ENCODE data around the gene SOX5.

SOX5 gene

GRCh38 chr12:23834076-23834475, 115.4 kb downstream of the SOX5 start:
- TF ChIP-seq GATA3 (IDR thresholded peaks at IDR 0.05; ENCODE audit: low read depth, low read length) (no peak), GATA2 (IDR thresholded peaks at IDR 0.05; ENCODE audit: low read depth, low read length) (no peak)

- TF ChIP-seq GATA2 (IDR thresholded peaks at IDR 0.05; ENCODE audit: low read depth, low read length) (no peak), GATA3 (IDR thresholded peaks at IDR 0.05; ENCODE audit: low read depth, low read length) (no peak)
Measured at GRCh38 chr12:23831739-23832138, 117.7 kb downstream of the SOX5 start.

DNA sequence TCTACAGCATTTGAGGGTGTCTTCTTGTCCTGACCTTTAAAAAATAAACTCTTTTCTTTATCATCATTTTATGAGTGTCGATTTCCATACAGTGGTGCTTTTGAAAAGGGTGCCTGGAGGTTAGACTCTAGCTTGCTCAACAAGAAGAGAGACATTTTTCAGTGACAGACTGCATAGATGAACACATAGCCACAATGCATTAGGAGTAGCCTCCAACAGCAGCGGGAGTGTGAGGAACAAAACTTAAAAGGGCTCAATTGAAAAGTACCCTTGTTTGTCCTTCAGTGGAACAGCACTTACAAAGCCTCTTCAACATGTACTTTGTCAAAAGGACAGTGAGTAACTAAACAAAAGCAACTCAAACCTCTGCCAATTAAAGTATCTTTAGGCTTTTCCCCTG, 119.3 kb downstream of the SOX5 start:
- TF ChIP-seq GATA2 (IDR thresholded peaks at IDR 0.05; ENCODE audit: low read depth, low read length) (no peak), GATA3 (IDR thresholded peaks at IDR 0.05; ENCODE audit: low read depth, low read length) (no peak)

GRCh38 chr12:23827353-23827752, 122.1 kb downstream of the SOX5 start:
- TF ChIP-seq GATA3 (IDR thresholded peaks at IDR 0.05; ENCODE audit: low read depth, low read length) (no peak), GATA2 (IDR thresholded peaks at IDR 0.05; ENCODE audit: low read depth, low read length) (no peak)

DNA sequence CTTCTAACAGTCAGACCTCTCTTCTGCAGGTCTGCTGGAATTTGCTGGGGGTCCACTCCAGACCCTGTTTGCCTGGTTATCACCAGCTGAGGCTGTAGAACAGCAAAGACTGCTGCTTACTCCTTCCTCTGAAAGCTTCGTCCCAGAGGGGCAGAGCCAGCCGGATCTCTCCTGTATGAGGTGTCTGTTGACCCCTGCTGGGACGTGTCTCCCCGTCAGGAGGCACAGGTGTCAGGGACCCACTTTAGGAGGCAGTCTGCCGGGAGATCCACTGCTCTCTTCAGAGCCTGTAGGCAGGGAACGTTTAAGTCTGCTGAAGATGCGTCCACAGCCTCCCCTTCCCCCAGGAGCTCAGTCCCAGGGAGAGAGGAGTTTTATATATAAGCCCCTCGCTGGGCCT, 125.1 kb downstream of the SOX5 start:
- TF ChIP-seq GATA3 (IDR thresholded peaks at IDR 0.05; ENCODE audit: low read depth, low read length) (no peak), GATA2 (IDR thresholded peaks at IDR 0.05; ENCODE audit: low read depth, low read length) (no peak)

GRCh38 chr12:23817345-23817744, 132.1 kb downstream of the SOX5 start:
- no peak for TF ChIP-seq GATA2 (IDR thresholded peaks at IDR 0.05; ENCODE audit: low read depth, low read length)

DNA sequence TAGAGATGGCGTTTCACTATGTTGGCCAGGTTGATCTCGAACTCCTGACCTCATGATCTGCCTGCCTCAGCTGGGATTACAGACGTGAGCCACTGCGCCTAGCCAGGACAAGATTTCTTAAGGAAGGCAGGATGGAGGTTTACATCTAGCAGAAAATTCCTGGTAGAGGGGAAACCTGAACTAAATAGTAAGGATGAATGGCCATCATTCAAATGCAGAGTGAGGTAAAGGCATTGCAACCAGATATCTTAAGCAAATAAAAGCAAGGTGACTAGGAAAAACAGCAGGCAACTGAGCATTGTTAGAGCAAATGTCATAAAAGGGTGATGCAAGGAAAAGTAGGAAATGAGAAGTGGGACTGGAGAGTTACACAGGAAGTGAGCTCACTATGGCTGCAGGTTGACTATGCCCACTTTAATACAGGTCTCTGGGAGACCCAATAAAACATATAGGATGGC, 133.0 kb downstream of the SOX5 start:
- TF ChIP-seq GATA3 (IDR thresholded peaks at IDR 0.05; ENCODE audit: low read depth, low read length) (no peak), GATA2 (IDR thresholded peaks at IDR 0.05; ENCODE audit: low read depth, low read length) (no peak)

GRCh38 chr12:23815810-23816209, 133.7 kb downstream of the SOX5 start:
- no peak for TF ChIP-seq GATA3 (IDR thresholded peaks at IDR 0.05; ENCODE audit: low read depth, low read length)
- TF ChIP-seq GATA2 (IDR thresholded peaks at IDR 0.05; ENCODE audit: low read depth, low read length) = no peak

DNA sequence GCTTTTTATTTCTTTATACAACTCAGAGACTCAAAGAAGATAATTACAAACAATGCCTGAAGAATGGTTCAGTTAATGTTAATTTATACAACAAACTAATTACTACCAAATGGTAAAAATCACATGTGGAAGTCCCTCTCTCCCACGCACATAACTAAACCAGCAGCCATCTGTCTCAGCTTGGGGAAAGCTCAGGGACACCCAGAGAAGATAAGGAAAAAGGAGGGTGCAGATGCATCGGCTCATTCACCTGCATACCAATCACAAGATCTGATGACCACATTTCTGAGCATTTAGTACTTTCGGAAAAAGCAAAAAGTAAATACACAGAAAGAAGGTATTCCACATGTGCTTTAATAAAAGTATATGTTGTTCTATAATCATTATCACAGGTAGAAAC, 136.3 kb downstream of the SOX5 start:
- no peak for TF ChIP-seq GATA2 (IDR thresholded peaks at IDR 0.05; ENCODE audit: low read depth, low read length)
- no peak for TF ChIP-seq GATA3 (IDR thresholded peaks at IDR 0.05; ENCODE audit: low read depth, low read length)

GRCh38 chr12:23810329-23810902, 139.1 kb downstream of the SOX5 start:
- TF ChIP-seq GATA2 (IDR thresholded peaks at IDR 0.05; ENCODE audit: low read depth, low read length) (peak; percentile 51; the same call in 1 of the 2 replicates), GATA3 (IDR thresholded peaks at IDR 0.05; ENCODE audit: low read depth, low read length) (no peak)

- no peak for TF ChIP-seq GATA2 (IDR thresholded peaks at IDR 0.05; ENCODE audit: low read depth, low read length)
- TF ChIP-seq GATA3 (IDR thresholded peaks at IDR 0.05; ENCODE audit: low read depth, low read length) = no peak
Measured at GRCh38 chr12:23803540-23803939, 145.9 kb downstream of the SOX5 start.

DNA sequence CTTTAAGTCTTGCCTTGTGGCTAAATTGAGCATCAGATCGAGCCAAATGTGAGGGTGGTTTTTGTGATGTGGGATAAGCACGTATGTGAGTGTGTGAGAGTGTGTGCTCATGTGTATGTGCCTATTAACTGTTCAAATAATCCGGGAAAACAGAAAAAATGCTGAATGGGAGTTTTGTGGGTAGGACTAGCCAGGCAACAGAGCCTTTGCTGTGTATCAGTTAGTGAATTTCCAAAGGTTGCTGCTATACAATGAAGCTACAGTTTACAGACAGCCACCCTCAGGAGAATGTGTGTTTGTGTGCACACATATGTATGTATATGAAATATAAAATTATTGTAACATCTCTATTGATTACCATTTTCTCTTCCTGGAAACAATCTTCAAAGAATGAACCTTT, 154.0 kb downstream of the SOX5 start:
- TF ChIP-seq GATA3 (IDR thresholded peaks at IDR 0.05; ENCODE audit: low read depth, low read length) (no peak), GATA2 (IDR thresholded peaks at IDR 0.05; ENCODE audit: low read depth, low read length) (no peak)

DNA sequence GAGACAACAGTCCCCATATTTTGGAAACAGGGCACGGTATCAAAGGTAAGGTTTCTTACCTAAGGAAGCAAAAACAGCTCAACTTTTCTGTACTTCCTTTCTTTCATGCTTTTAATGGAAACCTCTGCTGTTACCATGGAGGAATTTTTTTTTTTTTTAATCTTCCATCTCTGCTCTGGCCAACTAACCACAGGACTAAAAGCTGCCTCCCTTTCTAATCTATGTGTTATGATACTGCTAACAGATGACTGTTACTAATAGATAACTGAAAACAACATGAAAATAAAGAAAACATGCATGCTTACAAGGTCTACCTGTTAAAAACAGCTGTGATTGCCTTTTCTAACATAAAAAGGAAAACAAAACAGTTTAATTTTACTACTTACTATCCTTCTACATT, 168.4 kb downstream of the SOX5 start:
- no peak for TF ChIP-seq GATA2 (IDR thresholded peaks at IDR 0.05; ENCODE audit: low read depth, low read length)
- TF ChIP-seq GATA3 (IDR thresholded peaks at IDR 0.05; ENCODE audit: low read depth, low read length) = no peak

GRCh38 chr12:23775208-23775607, 174.3 kb downstream of the SOX5 start:
- TF ChIP-seq GATA2 (IDR thresholded peaks at IDR 0.05; ENCODE audit: low read depth, low read length) = no peak
- no peak for TF ChIP-seq GATA3 (IDR thresholded peaks at IDR 0.05; ENCODE audit: low read depth, low read length)

DNA sequence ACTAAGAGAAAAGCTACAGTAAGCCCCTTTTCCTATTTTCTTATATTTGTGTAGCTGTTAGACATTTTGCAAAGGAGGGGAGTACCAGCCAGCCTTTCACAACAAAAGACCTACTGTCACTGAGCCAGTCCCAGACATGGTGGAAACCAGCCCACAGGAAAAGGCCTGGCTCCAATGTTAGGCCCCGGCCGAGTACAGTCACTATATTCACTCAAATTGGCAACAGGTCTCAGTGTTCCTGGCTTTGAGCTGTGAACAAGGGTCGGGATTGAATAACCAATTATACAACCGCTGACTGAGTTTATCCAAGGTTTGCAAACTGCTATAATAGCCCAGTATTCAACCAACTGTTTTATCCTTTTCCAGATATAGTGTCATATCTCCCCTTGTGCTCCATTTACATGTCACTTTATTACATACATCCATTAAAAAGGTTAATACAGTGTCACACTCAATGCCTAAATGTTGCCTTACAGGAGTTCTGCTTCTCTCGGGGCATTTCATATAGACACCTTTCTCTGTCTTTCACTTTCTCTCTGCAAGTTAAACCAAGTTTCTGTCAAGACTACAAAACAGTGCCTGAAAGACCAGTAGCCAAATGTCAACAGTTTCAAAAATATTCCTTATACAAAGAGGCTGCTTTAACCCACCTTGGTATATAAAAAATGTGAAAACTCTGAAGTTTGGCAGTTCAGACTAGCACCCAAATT, 178.1 kb downstream of the SOX5 start:
- TF ChIP-seq GATA2 (IDR thresholded peaks at IDR 0.05; ENCODE audit: low read depth, low read length) (no peak), GATA3 (IDR thresholded peaks at IDR 0.05; ENCODE audit: low read depth, low read length) (no peak)
